Endothelial cell (in vitro differentiated cells): ENCODE results near the gene STPG4. TPM values are rescaled to one million over a fixed set of nuclear protein-coding genes. Genes with fewer than 3 reads are reported as not detected.

ENCODE experiments used
- DNase-seq: peaks from one replicate; pipeline ENCODE4 v3.0.0; 2021; ENCODE audit warnings: low spot score
- H3K27ac Mint-ChIP-seq: one replicate; pipeline ENCODE4 v1.8.0; 2021; ENCODE audit warnings: mixed read lengths, inconsistent platforms; ENCODE audit not compliant: unreplicated experiment
- H3K27me3 Mint-ChIP-seq: one replicate; pipeline ENCODE4 v1.8.0; 2021; ENCODE audit warnings: mild to moderate bottlenecking, moderate library complexity, mixed read lengths, inconsistent platforms; ENCODE audit not compliant: unreplicated experiment
- H3K36me3 Mint-ChIP-seq: one replicate; pipeline ENCODE4 v1.8.0; 2021; ENCODE audit warnings: mild to moderate bottlenecking, low read depth, mixed read lengths, inconsistent platforms; ENCODE audit not compliant: unreplicated experiment
- H3K4me1 Mint-ChIP-seq: one replicate; pipeline ENCODE4 v1.8.0; 2021; ENCODE audit warnings: mild to moderate bottlenecking, mixed read lengths, inconsistent platforms; ENCODE audit not compliant: unreplicated experiment
- H3K4me3 Mint-ChIP-seq: one replicate; pipeline ENCODE4 v1.8.0; 2021; ENCODE audit warnings: mild to moderate bottlenecking, mixed read lengths, inconsistent platforms; ENCODE audit not compliant: unreplicated experiment
- H3K9me3 Mint-ChIP-seq: one replicate; pipeline ENCODE4 v1.8.0; 2021; ENCODE audit warnings: mixed read lengths, inconsistent platforms; ENCODE audit not compliant: unreplicated experiment
- total RNA-seq: library from RNA; stranded (reverse); fragmentation: NEBNext Ultra II Directional; extraction: Animal tissue kit (Norgen Biotek cat#: 25700); gene quantifications from one replicate; pipeline ENCODE4 v1.2.1, GENCODE V29; 2021; ENCODE audit not compliant: unreplicated experiment
- TF ChIP-seq, protein P1 (sequence below): fragments of 200-600 bp; sonication (generic); IDR thresholded peaks from one replicate; pipeline ENCODE4 v1.5.0; 2021; ENCODE audit warnings: antibody characterized with exemption; ENCODE audit not compliant: unreplicated experiment

Gene STPG4
- total RNA-seq, 1 donor from 2014 or later = not detected

DNA sequence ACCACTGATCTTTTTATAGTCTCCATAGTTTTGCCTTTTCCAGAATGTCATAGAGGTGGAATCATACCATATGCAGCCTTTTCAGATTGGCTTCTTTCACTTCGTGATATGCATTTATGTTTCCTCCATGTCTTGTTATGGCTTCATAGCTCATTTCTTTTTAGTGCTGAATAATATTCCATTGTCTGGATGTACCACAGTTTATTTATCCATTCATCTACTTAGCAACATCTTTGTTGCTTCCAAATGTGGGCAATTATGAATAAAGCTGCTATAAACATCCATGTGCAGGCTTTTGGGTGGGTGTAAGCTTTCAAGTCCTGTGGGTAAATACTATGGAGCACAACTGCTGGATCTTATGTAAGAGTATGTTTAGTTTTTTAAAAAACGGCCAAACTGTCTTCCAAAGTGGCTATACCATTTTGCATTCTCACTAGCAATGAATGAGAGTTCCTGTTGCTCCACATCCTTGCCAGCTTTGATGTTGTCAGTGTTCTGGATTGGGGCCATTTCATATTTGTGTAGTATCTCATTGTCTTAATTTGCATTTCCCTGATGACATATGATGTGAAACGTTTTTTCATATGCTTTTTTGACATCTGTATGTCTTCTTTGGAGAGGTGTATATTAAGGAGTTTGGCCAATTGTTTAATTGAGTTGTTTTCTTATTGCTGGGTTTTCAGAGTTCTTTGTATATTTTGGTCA, 20.6 kb downstream of the STPG4 start:
- TF ChIP-seq, protein P1, sequence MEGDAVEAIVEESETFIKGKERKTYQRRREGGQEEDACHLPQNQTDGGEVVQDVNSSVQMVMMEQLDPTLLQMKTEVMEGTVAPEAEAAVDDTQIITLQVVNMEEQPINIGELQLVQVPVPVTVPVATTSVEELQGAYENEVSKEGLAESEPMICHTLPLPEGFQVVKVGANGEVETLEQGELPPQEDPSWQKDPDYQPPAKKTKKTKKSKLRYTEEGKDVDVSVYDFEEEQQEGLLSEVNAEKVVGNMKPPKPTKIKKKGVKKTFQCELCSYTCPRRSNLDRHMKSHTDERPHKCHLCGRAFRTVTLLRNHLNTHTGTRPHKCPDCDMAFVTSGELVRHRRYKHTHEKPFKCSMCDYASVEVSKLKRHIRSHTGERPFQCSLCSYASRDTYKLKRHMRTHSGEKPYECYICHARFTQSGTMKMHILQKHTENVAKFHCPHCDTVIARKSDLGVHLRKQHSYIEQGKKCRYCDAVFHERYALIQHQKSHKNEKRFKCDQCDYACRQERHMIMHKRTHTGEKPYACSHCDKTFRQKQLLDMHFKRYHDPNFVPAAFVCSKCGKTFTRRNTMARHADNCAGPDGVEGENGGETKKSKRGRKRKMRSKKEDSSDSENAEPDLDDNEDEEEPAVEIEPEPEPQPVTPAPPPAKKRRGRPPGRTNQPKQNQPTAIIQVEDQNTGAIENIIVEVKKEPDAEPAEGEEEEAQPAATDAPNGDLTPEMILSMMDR = no peak
- Mint-ChIP-seq H3K27ac (no peak overlapping the region), H3K27me3 (no peaks in the 10 kb centered on the region), H3K4me3 (no peak overlapping the region), H3K9me3 (no peaks in the 10 kb centered on the region), H3K4me1 (peaks cover 24% of the 10 kb centered on the region), H3K36me3 (peaks cover 14% of the 10 kb centered on the region)
- DNase-seq = no peak

DNA sequence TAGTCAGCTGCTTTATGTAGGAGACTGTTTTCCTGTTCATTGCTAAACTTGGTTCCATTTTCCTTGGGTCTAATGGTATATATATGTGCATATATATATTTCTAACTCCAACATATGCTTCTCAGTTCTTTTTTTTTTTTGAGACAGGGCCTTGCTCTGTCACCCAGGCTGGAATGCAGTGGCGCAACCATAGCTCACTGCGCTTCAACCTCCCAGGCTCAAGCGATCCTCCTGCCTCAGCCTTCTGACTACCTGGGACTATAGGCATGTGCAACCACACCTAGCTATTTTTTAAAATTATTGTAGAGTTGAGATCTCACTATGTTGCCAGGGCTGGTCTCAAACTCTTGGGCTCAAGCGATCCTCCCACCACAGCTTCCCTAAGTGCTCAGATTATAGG, 22.1 kb downstream of the STPG4 start:
- H3K27me3 Mint-ChIP-seq = no peaks in the 10 kb centered on the region
- H3K27ac Mint-ChIP-seq = no peak overlapping the region

DNA sequence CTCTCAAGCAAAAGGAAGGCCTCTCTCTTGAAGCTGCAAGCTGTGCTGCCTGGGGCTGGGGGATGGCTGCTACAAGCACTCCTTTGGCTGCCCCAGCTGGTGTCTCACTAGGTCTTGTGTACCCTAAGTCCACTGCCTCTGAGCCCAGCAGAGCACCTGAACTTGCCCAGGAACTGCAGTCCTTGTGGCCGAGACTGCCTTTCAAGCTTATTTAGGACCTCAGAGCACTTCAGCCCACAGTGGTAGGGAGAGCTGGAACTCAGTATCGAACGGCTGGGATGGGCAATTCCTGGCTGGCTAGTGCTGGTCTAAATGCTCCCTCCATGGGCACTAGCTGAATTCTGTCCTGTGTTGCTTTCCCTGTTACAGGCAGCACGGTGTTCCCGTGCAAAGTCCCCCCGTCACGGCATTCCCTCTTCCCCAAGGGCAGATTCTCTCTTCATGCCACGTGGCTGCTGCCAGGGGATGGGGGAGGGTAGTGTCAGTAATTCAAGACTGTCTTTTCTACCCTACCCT, 25.9 kb downstream of the STPG4 start:
- H3K9me3 Mint-ChIP-seq = no peaks in the 10 kb centered on the region
- no peak overlapping the region for H3K27ac Mint-ChIP-seq
- TF ChIP-seq, protein P1 = no peak
- H3K4me1 Mint-ChIP-seq = peaks cover 13% of the 10 kb centered on the region
- H3K27me3 Mint-ChIP-seq = no peaks in the 10 kb centered on the region
- H3K4me3 Mint-ChIP-seq = no peak overlapping the region
- DNase-seq = no peak
- peaks cover 9% of the 10 kb centered on the region for H3K36me3 Mint-ChIP-seq

More for the DNA sequence above, 22.1 kb downstream of the STPG4 start:
- TF ChIP-seq, protein P1 = no peak
- Mint-ChIP-seq H3K4me1 (peaks cover 25% of the 10 kb centered on the region), H3K4me3 (no peak overlapping the region), H3K9me3 (no peaks in the 10 kb centered on the region), H3K36me3 (peaks cover 8% of the 10 kb centered on the region)
- no peak for DNase-seq

DNA sequence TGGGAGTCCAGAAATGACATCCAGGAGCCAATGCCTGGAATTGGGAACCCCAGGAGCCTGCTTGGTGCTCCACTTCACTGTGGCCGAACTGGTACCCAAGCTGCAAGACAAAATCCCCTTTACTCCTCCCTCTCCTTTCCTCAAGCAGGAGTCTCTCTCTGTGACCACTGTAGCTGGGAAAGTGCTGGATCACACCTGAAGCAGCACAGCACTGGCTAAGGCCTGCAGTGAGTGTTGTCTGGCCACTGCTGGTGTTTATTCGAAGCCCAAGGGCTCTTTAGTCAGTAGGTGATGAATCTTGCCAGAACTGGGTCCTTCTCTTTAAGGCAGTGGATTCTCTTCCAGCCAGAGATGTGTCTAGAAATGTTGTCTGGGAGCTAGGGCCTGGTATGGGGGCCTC, 26.4 kb downstream of the STPG4 start:
- H3K9me3 Mint-ChIP-seq = no peaks in the 10 kb centered on the region

More for the DNA sequence above, 26.4 kb downstream of the STPG4 start:
- no peak overlapping the region for H3K4me3 Mint-ChIP-seq
- DNase-seq = no peak
- H3K27ac Mint-ChIP-seq = no peak overlapping the region
- TF ChIP-seq, protein P1 = no peak
- peaks cover 13% of the 10 kb centered on the region for H3K4me1 Mint-ChIP-seq
- H3K36me3 Mint-ChIP-seq = peaks cover 9% of the 10 kb centered on the region
- no peaks in the 10 kb centered on the region for H3K27me3 Mint-ChIP-seq
